PC-9 (cell line): Measurements from ENCODE around the gene GRM1. TPM values are rescaled to one million over a fixed set of nuclear protein-coding genes. Genes with fewer than 3 reads are reported as not detected.

Experiments used
- BruUV-seq: library from RNA; stranded (reverse); fragments of 400-500 nt; replicated peaks from 2 replicates; lab custom pipeline; 2021; lab: Mats Ljungman, UMichigan
- CTCF ChIA-PET: fragments of 300-600 bp; sonication (Branson Sonifier 250); formaldehyde crosslinking; loops from one replicate; lab custom pipeline; 2022; ENCODE audit warnings: antibody characterized with exemption; lab: Charles Lee
- POLR2A ChIA-PET: fragments of 300-600 bp; sonication (Branson Sonifier 250); formaldehyde crosslinking; loops from one replicate; lab custom pipeline; 2022; ENCODE audit warnings: antibody characterized with exemption; ENCODE audit not compliant: unreplicated experiment; lab: Charles Lee
- DNase-seq, 2 experiments: peaks; one replicate each; pipeline versions ENCODE4 v3.0.0 to v3.0.0-alpha.2; 2015 to 2022; ENCODE audit warnings: mixed read lengths in 1 of 2
- H2AFZ ChIP-seq: fragments of 200-600 bp; sonication (generic); 2 replicates; pipeline ENCODE4 v1.8.1; 2017; ENCODE audit warnings: antibody characterized with exemption
- H3F3A ChIP-seq: fragments of 200-600 bp; sonication (generic); 2 replicates; pipeline ENCODE4 v1.8.1; 2017; ENCODE audit warnings: antibody characterized with exemption, mild to moderate bottlenecking, low read depth; ENCODE audit not compliant: insufficient read depth
- H3K27ac ChIP-seq: fragments of 200-600 bp; sonication (generic); 2 replicates; pipeline ENCODE4 v1.6.1; 2016; ENCODE audit warnings: mixed run types
- H3K27me3 ChIP-seq: fragments of 200-600 bp; sonication (generic); 2 replicates; pipeline ENCODE4 v1.6.1; 2016; ENCODE audit warnings: low read depth, mixed run types; ENCODE audit not compliant: insufficient read depth
- H3K36me3 ChIP-seq: fragments of 200-600 bp; sonication (generic); 2 replicates; pipeline ENCODE4 v1.6.1; 2016; ENCODE audit warnings: low read depth, mixed run types
- H3K4me1 ChIP-seq: fragments of 200-600 bp; sonication (generic); replicated peaks from 2 replicates; pipeline ENCODE4 v1.6.1; 2016; ENCODE audit warnings: mixed run types; ENCODE audit not compliant: insufficient read depth
- H3K4me2 ChIP-seq: fragments of 200-600 bp; sonication (generic); 2 replicates; pipeline ENCODE4 v1.6.1; 2017; ENCODE audit warnings: mixed run types
- H3K4me3 ChIP-seq: fragments of 200-600 bp; sonication (generic); 2 replicates; pipeline ENCODE4 v1.6.1; 2016; ENCODE audit warnings: mixed run types
- H3K79me2 ChIP-seq: fragments of 200-600 bp; sonication (generic); 2 replicates; pipeline ENCODE4 v1.6.1; 2017; ENCODE audit warnings: low read depth, mixed run types
- H3K9me2 ChIP-seq: fragments of 200-600 bp; sonication (generic); 2 replicates; pipeline ENCODE4 v1.8.1; 2017; ENCODE audit warnings: mild to moderate bottlenecking; ENCODE audit not compliant: insufficient read depth
- H3K9me3 ChIP-seq: fragments of 200-600 bp; sonication (generic); 2 replicates; pipeline ENCODE4 v1.8.1; 2016; ENCODE audit warnings: low read depth; ENCODE audit not compliant: insufficient read depth
- H4K20me1 ChIP-seq: fragments of 200-600 bp; sonication (generic); 2 replicates; pipeline ENCODE4 v1.8.1; 2017; ENCODE audit not compliant: insufficient read depth
- EZH2 ChIP-seq: fragments of 200-600 bp; sonication (generic); IDR thresholded peaks from 2 replicates; pipeline ENCODE4 v1.8.0; 2017; ENCODE audit warnings: antibody characterized with exemption, low read depth
- intact Hi-C: fragments of 100-400 bp; cut with micrococcal nuclease; formaldehyde crosslinking; loops from one replicate; pipeline ENCODE4 v1.10.0; 2022; ENCODE audit not compliant: unreplicated experiment
- total RNA-seq: library from RNA; stranded (reverse); gene quantifications from 2 replicates; pipeline ENCODE4 v1.2.3, GENCODE V29; 2021
- TF ChIP-seq, protein P1 (sequence below): fragments of 200-600 bp; sonication (generic); conservative IDR thresholded peaks from 2 replicates; pipeline ENCODE4 v1.6.1; 2017; ENCODE audit warnings: mixed run types, antibody characterized with exemption, mild to moderate bottlenecking, moderate library complexity

The GRM1 gene
- total RNA-seq, 1 experiment from 2014 or later: 0.26 TPM

DNA sequence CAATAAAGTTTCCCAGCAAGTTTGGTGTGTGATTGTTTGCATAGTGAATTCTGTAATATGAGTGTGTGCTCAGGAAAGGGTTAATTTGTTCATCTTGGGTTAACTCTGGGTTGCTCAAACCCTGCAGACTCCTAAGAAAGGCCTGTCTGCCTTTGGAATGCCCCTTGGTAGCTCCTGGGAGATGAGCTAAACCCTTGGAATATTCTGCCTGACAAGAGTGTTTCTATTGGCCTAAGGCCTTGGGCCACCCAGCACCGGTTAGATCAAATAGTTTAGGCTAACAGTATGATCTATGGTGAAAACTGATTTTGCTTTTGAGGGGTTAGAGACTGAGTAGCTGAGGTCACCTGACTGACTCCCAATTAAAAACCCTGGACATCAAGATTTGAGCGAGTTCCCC is 248.3 kb downstream of the GRM1 start:
- Histone ChIP-seq H3K79me2 (no peaks in the 10 kb centered on the region), H4K20me1 (no peaks in the 10 kb centered on the region), H3K4me3 (no peak overlapping the region), H2AFZ (no peak overlapping the region), H3K36me3 (no peaks in the 10 kb centered on the region), H3K4me1 (no peaks in the 10 kb centered on the region), H3K4me2 (no peak overlapping the region), H3K27ac (no peak overlapping the region), H3K27me3 (no peaks in the 10 kb centered on the region), H3F3A (no peaks in the 10 kb centered on the region), H3K9me2 (no peaks in the 10 kb centered on the region; the same call in 1 of the 2 replicates), H3K9me3 (no peaks in the 10 kb centered on the region)
- DNase-seq: no peak
- TF ChIP-seq, protein P1, sequence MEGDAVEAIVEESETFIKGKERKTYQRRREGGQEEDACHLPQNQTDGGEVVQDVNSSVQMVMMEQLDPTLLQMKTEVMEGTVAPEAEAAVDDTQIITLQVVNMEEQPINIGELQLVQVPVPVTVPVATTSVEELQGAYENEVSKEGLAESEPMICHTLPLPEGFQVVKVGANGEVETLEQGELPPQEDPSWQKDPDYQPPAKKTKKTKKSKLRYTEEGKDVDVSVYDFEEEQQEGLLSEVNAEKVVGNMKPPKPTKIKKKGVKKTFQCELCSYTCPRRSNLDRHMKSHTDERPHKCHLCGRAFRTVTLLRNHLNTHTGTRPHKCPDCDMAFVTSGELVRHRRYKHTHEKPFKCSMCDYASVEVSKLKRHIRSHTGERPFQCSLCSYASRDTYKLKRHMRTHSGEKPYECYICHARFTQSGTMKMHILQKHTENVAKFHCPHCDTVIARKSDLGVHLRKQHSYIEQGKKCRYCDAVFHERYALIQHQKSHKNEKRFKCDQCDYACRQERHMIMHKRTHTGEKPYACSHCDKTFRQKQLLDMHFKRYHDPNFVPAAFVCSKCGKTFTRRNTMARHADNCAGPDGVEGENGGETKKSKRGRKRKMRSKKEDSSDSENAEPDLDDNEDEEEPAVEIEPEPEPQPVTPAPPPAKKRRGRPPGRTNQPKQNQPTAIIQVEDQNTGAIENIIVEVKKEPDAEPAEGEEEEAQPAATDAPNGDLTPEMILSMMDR: no peak
- no peak for TF ChIP-seq EZH2
- no TSS peak for BruUV-seq
- ChIA-PET CTCF (no interaction called here), POLR2A (no interaction called here)
- intact Hi-C loops: no loop called here

DNA sequence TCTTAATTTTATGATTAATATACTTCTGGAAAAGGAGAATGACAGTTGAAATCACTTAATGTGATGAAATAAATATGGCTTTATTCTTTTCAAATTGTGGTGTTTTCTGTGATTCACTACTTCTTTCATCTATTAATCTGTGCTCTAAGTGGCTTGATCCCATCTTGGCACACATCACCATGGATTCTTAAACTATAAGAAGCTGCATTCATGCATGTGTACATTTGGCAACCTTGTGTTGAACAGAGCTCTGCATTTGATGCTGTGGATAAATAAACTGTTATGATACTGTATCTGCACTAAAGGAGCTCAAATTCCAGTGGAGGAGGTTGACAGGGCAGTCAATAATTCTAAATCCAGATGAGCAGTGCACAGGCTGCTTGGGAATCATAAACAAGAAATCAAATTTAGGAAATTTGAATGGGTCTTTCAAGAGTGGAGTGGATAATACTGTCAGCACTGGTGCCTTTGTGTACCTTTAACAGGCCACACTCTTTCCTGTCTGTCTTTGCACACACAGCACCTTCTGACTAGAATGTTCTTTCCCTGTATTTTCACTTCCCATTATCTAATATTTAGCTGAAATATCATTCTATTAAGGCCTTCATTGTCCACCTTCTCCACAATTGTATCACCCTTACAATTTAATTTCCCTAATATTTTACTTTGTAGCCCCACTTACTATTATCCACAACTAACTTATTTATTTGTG is 252.9 kb downstream of the GRM1 start:
- Histone ChIP-seq H2AFZ (no peak overlapping the region), H3K4me1 (no peaks in the 10 kb centered on the region), H3K27ac (no peak overlapping the region), H3K4me3 (no peak overlapping the region), H3K9me2 (no peaks in the 10 kb centered on the region; the same call in 1 of the 2 replicates), H3K9me3 (no peaks in the 10 kb centered on the region), H3K36me3 (no peaks in the 10 kb centered on the region), H3K27me3 (no peaks in the 10 kb centered on the region), H3F3A (no peaks in the 10 kb centered on the region), H3K79me2 (no peaks in the 10 kb centered on the region), H4K20me1 (no peaks in the 10 kb centered on the region), H3K4me2 (no peak overlapping the region)
- TF ChIP-seq, protein P1: no peak
- TF ChIP-seq EZH2: no peak
- ChIA-PET CTCF (no interaction called here), POLR2A (no interaction called here)
- no TSS peak for BruUV-seq
- DNase-seq: no peak
- intact Hi-C loops: no loop called here

DNA sequence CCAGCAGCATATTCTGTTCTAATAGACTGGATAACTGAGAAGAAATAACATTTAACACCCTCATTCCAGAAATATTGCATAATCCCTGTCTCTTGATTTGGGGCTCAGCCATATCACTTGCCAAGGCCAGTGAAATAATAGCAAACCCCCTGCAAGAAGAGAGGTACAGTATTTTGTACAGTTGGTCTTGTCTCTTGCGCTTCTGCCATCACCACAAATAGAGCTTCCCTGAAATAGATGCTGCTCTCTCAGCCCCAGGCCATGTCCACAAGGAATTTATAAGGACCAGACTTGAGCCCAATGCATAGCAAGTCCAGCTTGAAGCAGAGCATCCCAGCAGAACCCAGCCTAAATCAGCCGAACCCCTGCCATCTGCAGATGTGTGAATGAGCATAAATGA is 254.0 kb downstream of the GRM1 start:
- Histone ChIP-seq H3K27ac (no peak overlapping the region), H3K79me2 (no peaks in the 10 kb centered on the region), H3F3A (no peaks in the 10 kb centered on the region), H3K4me3 (no peak overlapping the region), H3K9me3 (no peaks in the 10 kb centered on the region), H3K27me3 (no peaks in the 10 kb centered on the region), H3K4me1 (no peaks in the 10 kb centered on the region), H4K20me1 (no peaks in the 10 kb centered on the region), H2AFZ (no peak overlapping the region), H3K9me2 (no peaks in the 10 kb centered on the region; the same call in 1 of the 2 replicates), H3K4me2 (no peak overlapping the region), H3K36me3 (no peaks in the 10 kb centered on the region)
- POLR2A ChIA-PET: no interaction called here
- intact Hi-C loops: no loop called here
- CTCF ChIA-PET: no interaction called here
- TF ChIP-seq, protein P1: no peak
- TF ChIP-seq EZH2: no peak
- BruUV-seq: no TSS peak
- no peak for DNase-seq
